Measurements from ENCODE around the gene TTI1.
A peak's percentile ranks its signal among the peaks of the same experiment; 100 is the strongest.

Gene TTI1

DNA sequence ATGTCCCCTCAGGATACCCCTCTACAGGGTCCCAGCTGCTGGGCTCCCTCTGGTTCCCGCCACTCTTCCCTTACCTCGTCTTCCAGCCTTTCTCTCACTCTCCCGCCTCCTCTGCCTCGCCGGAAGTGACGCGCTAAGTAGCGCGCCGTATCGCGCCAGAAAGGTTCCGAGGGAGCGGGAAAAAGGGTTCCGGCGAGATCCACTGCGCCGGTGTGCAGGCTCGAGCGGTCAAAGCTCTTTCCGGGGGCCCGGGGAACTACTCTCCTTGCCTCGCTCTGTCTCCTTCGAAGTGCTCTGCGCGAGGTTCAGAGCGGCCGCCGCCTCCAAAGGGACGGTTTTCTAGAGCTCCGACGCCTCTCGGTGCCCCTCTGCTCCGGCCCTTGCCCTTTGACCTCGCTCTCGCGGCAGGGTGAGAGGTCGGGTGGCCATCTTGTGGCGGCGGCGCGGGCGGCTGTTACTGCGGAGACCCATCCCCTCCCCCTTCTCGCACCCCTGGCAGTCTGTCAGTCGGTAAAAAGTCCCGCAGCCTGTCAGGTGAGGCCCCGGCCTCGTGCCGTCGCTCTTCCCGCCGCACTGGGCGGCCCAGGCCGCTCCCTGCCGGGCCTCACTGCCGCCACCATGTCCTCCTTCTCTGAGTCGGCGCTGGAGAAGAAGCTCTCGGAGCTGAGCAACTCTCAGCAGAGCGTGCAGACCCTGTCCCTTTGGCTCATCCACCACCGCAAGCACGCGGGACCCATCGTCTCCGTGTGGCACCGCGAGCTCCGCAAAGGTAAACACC lies at the start of gene TTI1, which contains the start of gene RPRD1B:
Gene TTI1 (minus strand): TSS at position 127 of the 778 bp plus-strand sequence. CDS start 19,640 bp downstream, outside the sequence.
Gene RPRD1B (plus strand): TSS at position 417 of the 778 bp plus-strand sequence. CDS start 202 bp downstream, at position 619.
- DNase-seq (ENCODE audit: low spot score) = peak; percentile 87

DNA sequence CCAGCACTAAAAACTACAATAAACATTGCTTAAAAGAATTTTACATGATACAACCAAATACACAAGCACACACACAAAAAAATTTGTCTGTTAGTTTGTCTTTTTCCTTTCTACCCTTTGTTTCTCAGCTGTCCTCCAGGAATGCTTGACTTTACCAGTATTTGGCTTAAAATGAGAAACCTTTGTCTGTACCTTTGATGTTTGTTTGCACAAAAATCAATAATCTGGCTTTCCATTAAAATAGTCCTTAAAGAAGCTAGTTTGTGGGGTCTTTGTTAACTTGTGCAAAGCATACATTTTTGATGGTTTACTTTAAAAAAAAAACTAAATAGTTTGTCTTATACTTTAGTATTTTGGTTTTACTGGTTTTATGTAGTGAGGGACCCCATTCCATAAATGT lies 49.6 kb upstream of the TTI1 start:
- no peak for DNase-seq (ENCODE audit: low spot score)

DNA sequence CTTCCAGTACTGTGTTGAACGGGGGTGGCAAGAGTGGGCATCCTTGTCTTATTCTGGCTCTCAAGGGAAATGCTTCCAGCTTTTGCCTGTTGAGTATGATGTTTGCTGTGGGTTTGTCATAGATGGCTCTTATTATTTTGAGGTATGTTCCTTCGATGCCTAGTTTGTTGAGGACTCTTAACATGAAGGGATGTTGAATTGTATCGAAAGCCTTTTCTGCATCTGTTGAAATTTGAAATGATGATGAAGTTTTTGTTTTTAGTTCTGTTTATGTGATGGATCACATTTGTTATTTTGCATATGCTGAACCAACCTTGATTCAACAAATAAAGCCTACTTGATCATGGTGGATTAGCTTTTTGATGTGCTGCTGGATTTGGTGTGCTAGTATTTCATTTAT lies 48.3 kb upstream of the TTI1 start:
- no peak for DNase-seq (ENCODE audit: low spot score)

DNA sequence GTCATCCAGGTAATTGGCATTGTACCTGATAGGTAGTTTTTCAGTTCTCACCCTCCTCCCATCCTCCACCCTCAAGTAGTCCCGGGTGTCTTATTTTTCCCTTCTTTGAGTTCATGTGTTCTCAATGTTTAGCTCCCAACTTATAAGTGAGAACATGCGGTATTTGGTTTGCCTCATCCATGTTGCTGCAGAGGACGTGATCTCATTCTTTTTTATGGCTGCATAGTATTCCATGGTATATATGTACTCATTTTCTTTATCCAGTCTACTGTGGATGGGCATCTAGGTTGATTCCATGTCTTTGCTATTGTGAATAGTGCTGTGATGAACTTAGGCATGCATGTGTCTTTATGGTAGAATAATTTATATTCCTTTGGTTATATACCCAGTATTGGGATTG lies 46.1 kb upstream of the TTI1 start:
- DNase-seq (ENCODE audit: low spot score) = no peak

DNA sequence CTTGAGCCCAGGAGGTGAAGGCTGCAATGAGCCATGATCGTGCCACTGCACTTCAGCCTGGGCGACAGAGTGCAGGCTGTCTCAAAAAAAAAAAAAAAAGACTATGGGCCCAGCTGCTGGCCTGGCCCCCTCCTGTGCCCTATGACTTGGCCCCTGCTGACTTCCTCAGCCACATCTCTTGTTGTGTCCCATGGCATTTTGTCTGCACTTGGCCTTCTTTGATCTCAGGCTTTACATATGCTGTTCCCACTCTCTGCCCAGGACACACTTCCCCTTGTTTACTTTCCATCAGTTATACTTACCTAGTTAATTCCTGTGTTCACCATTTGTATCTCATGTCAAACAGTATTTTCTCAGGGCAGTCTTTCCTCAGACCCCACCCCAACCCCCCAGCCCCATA lies 44.8 kb upstream of the TTI1 start:
- DNase-seq (ENCODE audit: low spot score) = no peak

DNA sequence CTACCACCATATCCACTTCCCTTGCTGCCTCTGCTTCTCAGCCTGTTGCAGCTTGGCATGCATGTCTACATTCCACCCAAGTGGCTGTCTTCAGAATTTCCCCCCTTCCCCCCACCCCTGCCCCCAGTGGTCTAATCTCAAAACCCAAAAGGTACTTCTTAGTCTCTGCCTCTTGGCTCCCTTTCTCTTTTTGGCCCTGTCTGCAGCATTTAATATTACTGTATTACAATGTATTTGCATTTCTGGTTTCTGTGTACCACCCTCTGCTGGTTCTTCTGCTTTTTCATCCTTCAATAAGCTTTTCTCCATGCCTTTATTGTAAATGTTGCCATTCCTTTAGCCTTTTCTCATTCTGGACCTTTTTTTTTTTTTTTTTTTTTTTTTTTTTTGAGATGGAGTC lies 43.3 kb upstream of the TTI1 start:
- DNase-seq (ENCODE audit: low spot score) = no peak

DNA sequence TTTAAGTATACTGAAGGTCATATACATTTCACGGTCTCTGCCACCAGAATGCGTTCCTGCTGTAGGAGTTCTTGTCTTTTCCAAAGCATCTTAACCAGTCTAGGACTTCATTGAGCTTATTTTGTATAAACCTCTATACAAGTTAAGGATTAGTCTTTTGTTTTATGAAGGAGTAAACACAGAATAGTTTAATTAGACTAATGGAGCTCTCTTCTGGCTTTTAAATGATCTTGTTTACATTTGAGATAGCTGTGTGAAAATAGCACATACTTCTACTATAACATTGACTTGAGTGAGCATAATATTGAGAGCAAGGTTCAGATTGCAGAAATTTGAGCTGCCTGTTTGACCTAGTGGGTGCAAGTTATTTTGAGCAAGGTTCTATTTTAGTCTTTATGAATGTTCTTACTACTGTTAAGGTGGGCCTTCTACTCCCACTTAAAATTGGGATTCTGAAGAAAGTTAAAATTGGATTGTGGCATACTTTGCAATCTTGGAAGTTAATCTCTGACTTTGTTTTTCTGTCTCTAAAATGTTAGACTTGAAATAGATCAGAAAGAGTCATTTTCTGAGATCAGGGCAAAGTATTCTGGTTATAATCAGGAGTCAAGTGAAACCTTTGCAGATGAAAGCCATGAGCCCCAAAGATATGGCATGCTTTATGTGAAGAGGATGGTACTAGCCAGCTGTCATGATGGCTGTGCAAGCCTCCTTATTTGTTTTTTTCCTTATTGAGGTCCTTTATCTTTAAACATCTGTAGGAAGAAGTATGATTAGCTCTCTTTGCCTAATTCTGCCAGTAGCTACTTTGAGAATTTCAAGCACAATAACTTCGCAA lies 42.1 kb upstream of the TTI1 start:
- no peak for DNase-seq (ENCODE audit: low spot score)

DNA sequence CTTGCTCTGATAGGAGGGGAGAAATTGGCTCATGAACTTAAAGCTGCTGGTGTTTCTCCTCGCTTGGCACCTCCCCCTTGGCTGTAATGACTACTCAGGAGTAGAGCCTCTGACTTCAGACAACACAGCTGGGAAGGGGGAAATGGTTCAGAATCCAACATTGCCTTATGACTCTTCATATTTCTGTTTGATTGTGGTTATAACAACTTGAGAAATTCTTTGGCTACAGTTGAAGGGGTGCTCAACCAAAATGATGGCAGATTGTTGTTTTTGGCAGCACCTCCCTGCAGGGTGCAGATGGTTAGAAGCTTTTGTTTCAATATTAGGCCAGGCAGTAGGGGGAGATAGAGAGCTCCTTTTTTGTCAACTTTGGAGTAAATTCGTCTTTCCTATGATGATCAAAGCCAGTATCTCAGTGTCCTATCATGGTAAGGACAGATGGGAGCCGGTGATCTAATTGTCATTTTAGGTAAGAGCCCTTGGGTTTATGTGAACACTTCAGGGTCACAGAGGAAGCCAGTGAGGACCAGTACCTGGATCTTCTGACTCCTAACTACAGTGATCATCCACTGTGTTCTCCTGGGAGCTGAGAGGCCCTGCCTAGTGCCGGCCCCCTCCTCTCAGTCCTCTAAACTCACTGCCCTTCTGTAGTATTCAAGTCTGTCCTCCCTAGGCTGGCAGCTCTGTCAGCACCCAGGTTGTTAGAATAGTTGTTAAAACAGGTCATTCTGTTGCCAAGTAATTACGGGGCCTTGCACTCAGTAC lies 40.2 kb upstream of the TTI1 start:
- peak; percentile 44 for DNase-seq (ENCODE audit: low spot score)

DNA sequence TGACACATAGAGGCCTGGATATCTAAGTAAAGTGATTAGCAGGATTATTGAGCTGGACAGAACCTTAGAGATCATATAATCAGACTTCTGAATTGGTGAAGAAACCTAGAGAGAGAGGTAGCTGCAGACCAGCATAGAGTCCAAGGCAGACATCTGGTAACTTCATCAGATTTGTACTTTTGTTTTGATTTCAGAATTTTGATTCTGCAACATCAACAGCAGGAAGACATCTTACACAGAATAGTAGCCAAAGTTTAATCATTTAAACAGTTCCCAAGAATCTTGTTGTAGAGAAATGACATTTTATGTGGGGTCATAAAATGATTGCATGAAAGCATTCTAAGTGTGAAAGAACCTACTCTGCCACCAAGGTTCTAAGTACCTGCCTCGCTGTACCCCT lies 39.6 kb upstream of the TTI1 start:
- no peak for DNase-seq (ENCODE audit: low spot score)

DNA sequence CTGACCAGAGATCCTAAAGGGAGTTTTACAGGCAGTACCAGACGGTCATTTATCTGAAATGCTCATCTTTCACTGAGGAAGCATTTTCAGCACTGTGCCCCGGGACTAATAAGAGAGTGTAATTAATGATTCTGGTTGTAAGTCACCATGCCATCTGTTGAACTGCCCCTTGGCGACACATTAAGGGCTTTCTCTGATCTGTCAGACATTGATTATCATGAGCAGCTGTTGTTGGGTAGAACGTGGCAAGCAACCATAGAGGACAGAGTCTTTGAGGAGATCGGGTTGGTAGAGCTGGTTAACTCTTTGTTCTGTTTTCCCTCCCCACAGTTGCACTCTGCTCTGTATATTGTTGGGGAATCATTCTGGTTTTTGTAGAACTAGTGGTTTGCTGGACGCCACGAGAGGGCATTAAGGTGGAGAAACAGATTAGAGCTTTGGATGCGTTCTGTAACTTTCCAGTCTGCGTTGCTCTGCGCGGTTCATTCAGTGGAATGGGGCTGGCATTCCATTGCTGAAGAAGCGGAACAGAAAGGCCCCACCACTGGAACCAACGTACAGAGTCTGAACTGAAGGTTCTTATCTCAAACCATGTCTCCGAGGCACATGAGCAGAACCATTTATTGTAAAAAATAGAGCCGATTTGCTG lies 34.6 kb upstream of the TTI1 start:
- no peak for DNase-seq (ENCODE audit: low spot score)

DNA sequence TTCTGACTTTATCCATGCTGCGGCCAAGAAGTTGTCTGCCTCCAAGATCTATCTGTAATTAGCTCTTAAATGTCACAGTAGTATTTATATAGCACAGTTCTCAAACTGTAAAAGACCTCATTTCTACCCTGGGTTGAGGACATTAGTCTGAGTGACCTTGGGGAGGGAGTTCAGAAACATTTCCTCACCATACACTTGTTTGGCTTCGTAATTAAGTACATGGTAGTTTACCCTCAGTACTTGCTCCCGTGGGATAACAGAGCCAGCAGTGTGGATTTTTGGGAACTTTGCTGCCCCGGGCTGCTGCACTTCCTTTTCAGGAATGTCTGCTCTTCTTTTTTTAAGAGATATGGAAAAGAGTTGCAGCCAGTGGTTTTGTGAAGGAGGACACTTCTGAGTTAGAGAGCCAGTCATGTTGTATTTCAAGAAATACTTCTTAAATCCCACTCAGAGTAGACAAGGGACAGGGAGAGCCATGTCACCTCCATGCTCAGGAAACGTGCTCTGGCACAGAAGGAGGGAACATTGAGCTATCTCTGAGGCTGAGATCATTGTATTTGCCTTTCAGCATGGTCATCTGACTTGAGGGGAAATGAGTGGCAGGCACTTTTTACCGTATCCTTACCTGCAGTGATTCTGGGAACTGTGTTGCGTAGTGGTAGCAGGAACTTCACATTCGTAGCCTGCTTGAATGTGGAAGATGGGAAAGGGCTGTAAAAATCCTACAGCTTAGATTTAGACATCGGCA lies 33.9 kb upstream of the TTI1 start:
- no peak for DNase-seq (ENCODE audit: low spot score)

DNA sequence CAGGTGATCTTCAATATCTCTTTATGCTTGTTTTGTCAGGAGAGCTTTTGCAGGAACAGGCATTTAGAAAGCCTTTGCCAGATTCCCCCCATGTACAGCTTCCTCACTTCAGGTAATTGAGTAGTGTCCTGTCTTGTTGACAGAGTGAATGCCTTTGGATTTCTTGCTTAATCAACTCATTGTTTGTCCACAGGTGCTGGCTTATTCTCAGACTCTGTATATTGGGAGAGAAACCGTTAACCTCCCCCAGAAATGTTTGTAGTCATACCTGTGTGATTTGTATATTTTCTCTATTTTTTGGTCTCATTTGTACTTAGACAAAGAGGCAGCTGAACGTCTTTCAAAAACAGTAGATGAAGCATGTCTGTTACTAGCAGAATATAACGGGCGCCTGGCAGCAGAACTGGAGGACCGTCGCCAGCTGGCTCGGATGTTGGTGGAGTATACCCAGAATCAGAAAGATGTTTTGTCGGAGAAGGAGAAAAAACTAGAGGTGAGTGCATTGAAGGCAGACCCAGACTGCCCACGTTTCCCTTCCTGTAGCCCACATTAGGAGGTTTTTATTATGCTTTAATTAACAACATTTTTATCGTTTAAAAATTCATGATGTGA lies 32.6 kb upstream of the TTI1 start:
- DNase-seq (ENCODE audit: low spot score) = no peak

DNA sequence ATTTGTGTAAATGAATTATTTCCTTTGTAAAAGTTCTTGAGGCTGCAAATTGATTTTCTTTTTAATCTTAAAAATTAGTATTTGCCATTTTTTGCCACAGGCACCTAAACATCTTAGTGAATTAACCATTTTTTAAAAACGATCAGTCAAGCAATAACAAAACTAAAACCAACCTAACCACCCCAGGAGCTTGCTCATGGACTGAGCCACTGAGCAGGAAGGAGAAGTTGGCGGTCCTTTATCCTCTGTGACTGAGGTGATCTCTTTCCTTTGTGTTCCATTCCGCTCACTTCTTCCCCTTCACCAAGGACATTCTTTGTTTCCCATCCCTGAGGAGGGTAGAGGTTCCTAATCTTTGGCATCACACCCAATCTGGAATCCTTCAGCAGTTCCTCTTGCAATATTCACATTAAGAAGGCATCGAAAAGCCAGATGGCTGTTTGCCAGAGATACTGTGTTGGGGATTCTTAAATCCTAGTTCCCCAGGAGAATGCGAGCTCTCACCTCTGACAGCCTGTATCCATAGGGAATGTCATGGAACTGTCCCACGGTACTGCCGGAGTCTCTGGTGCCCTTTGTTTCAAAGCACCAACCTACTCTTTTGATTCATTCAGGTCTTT lies 30.8 kb upstream of the TTI1 start:
- no peak for DNase-seq (ENCODE audit: low spot score)

DNA sequence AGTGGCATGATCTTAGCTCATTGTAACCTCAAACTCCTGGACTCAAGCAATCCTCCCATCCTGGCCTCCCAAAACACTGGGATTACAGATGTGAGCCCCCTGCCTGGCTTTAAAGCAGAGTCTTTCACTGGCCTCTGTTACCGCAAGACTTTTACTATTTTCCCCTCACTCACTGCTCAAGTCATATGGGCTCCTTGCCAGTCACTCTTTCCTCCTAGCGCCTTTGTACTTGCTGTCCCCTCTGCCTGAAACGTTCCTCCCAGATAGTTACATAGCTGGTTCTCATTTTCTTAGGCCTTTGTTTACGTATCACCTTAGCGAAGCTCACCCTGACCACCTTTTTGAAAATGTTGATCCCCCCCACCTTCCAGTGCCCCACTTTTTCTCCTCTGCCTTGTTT lies 29.6 kb upstream of the TTI1 start:
- no peak for DNase-seq (ENCODE audit: low spot score)

DNA sequence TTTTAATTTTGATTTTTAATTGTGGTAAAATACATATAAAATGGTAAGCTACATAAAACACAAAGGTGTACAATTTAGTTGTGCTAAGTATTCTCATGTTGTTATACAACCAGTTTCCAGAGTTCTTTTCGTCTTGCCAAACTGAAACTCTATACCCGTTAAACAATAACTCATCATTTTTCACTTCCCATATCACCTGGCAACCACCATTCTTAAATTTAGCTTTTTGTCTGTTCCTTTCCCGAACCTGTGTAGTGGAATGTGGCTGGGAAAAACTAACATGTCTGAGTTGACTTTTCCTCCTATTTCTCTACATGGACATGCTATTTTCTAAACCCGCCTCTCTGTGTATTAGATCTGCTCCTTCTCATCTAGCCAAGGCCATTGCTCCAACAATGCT lies 27.9 kb upstream of the TTI1 start:
- DNase-seq (ENCODE audit: low spot score) = no peak

DNA sequence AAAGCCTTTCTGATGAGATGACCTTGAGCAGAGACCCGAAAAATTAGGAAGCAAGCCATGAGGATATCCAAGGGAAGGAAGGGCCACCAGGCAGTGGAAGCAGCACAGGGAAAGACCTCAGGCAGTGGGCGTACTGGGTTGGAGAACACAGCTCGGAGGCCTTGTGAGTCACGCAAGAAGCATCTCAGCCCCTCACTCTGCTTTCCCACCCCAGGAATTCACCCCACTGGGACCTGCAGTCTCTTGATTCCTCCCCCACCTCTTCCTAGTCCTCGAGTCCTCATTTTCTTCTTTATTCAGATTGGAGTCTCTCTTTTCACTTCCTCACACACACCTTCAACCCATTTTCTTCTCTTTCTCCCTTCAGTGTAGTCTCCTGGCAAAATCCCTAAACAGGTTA lies 27.3 kb upstream of the TTI1 start:
- no peak for DNase-seq (ENCODE audit: low spot score)

DNA sequence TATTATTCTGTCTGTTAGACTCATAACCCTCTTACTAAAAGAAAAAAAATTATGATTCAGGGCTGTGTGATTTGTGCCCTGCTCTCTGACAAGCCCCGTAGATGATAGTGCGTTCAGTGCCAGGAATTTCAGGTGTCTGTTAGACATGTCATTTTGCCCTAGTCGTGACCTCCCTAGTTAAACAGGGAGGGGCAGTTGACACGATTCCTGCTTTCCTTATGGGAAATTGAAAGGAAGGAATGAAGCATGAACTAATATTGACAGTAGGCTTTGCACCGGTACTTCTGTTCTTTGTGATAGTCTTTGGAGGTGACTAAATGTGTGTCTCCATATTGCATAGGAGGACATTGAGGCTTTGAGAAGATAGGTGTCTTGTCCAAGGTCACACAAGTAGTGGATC lies 26.6 kb upstream of the TTI1 start:
- DNase-seq (ENCODE audit: low spot score) = no peak

DNA sequence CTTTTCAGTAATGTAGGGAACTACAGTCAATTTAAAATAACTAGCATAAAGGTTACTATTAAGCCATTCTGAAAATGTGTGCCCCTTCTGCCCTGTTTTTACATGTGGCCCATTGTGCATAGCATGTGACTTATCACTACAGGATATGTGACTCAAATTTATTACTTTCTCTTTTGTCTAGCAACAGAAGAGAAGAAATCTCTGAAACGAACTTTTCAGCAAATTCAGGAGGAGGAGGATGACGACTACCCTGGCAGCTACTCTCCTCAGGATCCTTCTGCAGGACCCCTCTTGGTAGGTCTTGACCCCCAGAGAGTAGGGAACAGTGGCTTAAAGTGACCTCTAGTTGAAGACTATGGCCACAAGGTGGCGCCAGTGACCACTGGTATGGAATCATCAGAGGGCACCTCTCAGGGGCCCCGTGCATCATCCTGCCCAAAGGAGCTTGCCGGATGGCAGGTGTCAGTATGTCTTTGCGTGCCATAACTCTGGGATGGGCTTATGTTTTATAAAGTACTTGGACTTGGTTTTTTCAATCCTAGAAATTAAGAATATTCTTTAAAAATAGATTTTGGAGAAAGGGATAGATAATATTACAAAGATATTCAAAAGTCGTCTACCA lies 24.2 kb upstream of the TTI1 start:
- DNase-seq (ENCODE audit: low spot score) = peak; percentile 73

DNA sequence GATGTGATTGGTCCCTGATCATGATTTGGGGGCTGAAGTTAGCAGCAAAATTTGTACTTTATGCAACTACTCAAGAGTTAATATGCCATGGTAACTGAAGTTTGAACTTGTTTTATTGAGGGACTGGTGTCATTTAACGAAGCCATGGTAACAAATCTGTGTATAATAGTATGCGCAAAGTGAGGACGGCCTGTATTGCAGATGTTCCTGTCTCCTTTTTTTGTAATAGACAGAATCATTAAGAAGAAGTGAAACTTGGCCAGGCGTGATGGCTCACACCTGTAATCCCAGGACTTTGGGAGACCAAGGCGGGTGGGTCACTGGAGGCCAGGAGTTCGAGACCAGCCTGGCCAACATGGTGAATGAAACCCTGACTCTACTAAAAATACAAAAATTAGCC lies 22.6 kb upstream of the TTI1 start:
- DNase-seq (ENCODE audit: low spot score) = no peak

DNA sequence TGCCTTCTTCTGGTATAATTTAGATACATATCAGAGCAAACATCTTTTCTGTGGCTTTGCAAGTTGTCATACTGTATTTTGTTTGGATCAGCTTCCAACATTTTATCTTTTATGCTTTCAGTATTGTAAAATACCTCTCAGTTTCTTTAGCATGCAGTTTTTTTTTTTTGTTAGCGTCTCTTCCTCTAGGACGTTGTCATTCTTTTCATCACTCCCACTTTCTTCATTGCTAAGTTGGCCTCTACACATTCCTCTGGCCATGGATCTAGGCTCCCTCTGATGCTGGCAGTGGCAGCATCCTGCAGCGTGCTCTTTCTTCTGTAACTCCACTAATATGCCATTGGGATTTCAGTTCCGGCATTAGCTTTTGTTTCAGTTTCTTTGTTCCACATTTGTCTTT lies 22.0 kb upstream of the TTI1 start:
- no peak for DNase-seq (ENCODE audit: low spot score)
